Fibroblast of the aortic adventitia (primary cell): ENCODE results near the gene IRX2. TPM values are rescaled to one million over a fixed set of nuclear protein-coding genes. Genes with fewer than 3 reads are reported as not detected.

Experiments used
- DNase-seq: peaks from one replicate; pipeline ENCODE4 v3.0.0-alpha.2; 2010; ENCODE audit warnings: low read depth
- H3K4me3 ChIP-seq: 2 replicates; pipeline ENCODE4 v1.5.1; 2011; ENCODE audit warnings: low read depth, mild to moderate bottlenecking, control low read depth, low read length, moderate library complexity
- total RNA-seq: library from RNA; depleted of rRNA; stranded (reverse); fragments of >200 nt; gene quantifications from 2 replicates; pipeline ENCODE4 v1.2.3, GENCODE V29; 2012; ENCODE audit warnings: low replicate concordance
- TF ChIP-seq, protein P1 (sequence below): IDR thresholded peaks from 2 replicates; pipeline ENCODE4 v1.5.1; 2011; ENCODE audit warnings: mild to moderate bottlenecking, low read length, control low read depth, inconsistent platforms; ENCODE audit not compliant: insufficient read depth

The IRX2 gene
- total RNA-seq, 1 donor, result 0.90 TPM

DNA sequence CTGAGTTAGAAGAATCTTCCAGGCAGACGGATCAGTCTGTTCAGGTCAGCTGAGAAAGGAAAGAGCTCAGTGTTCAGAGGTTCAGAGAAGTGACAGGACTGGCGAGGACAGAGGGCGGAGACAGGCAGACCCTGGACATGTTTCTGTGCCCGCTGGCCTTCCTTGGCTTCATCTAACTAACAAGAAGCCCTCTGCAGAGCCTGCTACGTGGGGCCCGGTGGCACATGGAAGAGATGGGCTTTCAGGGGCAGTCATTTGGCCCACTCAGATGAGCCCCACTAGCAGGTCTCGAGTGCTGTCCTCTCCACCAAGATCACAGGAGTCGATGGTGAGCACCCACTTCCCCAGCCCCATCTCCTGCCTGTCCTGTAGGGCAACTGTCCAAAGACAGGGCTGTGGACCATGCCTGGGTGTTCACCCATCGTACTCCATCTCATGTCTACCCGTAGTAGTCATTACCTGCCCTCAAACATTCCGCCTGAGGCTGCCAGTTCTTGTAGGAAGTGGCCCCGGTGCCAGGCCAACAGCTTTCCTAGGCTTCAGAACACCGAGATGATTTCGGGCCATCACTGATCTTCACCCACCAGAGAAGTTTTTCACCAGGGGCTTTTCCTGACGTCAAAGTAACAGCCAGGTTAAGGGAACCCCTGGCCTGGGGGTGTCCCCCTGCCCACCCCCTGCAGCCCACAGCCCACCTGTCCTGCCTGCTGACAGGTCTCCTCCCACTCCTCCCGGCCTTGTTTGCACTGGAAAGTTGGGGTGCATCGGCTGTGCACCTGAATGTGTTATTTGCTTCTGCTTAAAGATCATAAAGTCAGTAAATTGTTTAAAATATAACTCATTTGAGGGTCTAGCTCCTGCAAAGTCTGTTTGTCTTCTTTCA lies 14.0 kb downstream of the IRX2 start:
- TF ChIP-seq, protein P1, sequence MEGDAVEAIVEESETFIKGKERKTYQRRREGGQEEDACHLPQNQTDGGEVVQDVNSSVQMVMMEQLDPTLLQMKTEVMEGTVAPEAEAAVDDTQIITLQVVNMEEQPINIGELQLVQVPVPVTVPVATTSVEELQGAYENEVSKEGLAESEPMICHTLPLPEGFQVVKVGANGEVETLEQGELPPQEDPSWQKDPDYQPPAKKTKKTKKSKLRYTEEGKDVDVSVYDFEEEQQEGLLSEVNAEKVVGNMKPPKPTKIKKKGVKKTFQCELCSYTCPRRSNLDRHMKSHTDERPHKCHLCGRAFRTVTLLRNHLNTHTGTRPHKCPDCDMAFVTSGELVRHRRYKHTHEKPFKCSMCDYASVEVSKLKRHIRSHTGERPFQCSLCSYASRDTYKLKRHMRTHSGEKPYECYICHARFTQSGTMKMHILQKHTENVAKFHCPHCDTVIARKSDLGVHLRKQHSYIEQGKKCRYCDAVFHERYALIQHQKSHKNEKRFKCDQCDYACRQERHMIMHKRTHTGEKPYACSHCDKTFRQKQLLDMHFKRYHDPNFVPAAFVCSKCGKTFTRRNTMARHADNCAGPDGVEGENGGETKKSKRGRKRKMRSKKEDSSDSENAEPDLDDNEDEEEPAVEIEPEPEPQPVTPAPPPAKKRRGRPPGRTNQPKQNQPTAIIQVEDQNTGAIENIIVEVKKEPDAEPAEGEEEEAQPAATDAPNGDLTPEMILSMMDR, result no peak
- H3K4me3 ChIP-seq, result no peak overlapping the region

DNA sequence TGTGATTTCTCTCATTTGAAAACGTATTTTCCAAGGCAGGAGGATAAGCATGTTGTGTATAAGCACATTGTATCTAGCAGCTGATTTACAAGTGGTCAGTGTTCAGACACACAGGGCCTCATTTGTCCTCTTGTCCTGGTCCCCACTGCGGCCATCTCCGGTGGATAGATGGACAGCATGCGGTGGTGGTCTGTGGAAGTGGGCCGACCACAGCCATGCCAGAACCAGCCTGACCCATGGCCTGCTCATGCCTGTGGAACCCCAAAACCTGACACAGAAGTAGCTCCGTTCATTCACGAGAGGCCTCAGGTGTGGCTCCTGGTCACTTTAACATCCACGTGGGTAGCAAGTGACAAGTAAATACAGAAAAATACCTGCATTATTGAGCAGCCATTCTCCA lies 14.6 kb downstream of the IRX2 start:
- TF ChIP-seq, protein P1, result no peak

More for the DNA sequence above, 14.0 kb downstream of the IRX2 start:
- DNase-seq, result no peak

DNA sequence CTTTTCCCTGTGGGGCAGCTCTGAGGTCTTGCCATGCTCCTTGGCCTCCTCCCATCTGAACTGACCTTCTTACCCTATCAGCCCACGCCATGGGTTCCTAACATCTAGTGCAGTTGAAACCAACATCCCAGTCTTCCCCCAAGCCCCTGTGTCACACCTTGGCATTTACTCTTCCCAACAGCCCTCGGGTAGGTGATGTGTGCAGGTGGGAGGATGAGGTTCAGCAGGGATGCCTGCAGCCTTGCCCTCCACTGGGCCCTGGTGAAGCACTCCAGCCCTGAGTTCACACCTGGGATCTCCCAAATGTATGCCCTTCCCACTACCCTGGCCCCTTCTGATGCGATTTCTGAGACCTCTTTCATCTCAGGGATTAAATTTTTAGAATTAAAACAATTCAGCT lies 15.5 kb downstream of the IRX2 start:
- no peak for DNase-seq
- H3K4me3 ChIP-seq, result no peak overlapping the region
- TF ChIP-seq, protein P1, result no peak

More for the DNA sequence above, 14.6 kb downstream of the IRX2 start:
- no peak for DNase-seq
- H3K4me3 ChIP-seq, result no peak overlapping the region

DNA sequence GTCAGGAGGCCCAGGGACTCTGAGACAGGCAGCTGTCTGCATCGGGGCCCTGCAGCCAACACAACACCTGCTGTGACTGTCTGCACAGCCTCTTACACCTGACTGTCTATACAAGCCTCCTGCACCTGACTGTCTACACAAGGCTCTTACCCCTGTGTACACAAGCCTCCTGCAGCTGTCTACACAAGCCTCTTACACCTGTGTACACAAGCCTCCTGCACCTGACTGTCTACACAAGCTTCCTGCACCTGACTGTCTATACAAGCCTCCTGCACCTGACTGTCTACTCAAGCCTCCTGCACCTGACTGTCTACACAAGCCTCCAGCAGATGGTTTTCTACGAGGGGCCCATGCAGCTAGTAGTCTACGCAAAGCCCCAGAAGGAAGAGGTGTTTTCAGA lies 18.6 kb downstream of the IRX2 start:
- no peak for DNase-seq

DNA sequence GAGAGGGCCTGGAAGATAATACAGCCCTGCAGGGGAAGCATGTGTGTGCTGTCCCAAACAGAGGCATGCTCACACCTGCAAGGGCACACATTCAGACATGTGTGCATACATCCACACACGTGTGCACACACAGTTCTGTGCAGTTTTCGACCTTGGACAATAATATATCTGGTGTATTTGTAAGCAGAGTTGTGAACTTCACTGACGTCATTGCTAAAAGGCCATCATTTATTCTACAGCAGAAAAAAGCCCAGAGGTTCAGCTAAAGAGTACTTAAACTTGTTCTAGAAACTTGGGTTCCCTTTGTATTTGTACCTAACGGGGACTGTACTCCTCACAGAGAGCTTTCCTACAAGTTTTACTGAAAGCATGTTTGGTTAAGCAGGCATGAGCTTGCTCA lies 19.5 kb downstream of the IRX2 start:
- no peak for DNase-seq
- H3K4me3 ChIP-seq, result no peak overlapping the region
- TF ChIP-seq, protein P1, result no peak

More for the DNA sequence above, 18.6 kb downstream of the IRX2 start:
- TF ChIP-seq, protein P1, result no peak
- no peak overlapping the region for H3K4me3 ChIP-seq

DNA sequence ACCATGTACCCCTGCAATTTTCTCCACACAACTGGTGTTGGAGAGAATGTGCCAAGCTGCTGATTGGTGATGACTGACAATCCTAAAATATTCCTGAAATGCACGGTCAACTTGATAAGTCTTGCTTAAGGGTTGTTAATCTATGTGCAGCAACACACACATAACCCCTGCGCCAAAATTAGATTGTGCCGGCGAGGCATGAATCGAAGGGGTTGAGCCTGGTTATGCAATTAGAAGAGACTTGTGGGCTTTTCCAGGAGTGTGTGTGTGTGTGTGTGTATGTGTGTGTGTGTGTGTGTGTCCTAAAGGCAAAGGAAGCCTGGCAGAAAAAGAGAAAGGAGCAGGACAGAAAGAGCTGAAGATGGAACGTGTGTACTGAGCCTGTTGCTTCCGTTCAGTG lies 22.3 kb downstream of the IRX2 start:
- no peak for DNase-seq
- no peak overlapping the region for H3K4me3 ChIP-seq
- TF ChIP-seq, protein P1, result no peak
